ENCODE measurements around the gene TRA2B. TPM values are rescaled to one million over a fixed set of nuclear protein-coding genes. Genes with fewer than 3 reads are reported as not detected.

TRA2B gene
- total RNA-seq (100 to 1,000 TPM; 136 to 235 (median 147) TPM), polyA plus RNA-seq (100 to 1,000 TPM; 101 to 113 (median 110) TPM)
- long read RNA-seq, donor 1, full-length matches to known transcripts, result 58 of 73 reads
- long read RNA-seq, donor 1, partial matches to known transcripts, result 15 of 73 reads
- long read RNA-seq, donor 1, other reads (novel, unspliced or antisense), result 0 of 73 reads
- long read RNA-seq, donor 2, full-length matches to known transcripts, result 34 of 34 reads
- long read RNA-seq, donor 2, partial matches to known transcripts, result 0 of 34 reads
- long read RNA-seq, donor 2, other reads (novel, unspliced or antisense), result 0 of 34 reads

- DNase-seq, result peak; percentile 100
- TF ChIP-seq CTCF (IDR thresholded peaks at IDR 0.05 in 8 of 11, conservative IDR thresholded peaks at IDR 0.05 in 3 of 11) (peak in 8 of 11 experiments; percentile 5 to 65 (median 42)), POLR2A (IDR thresholded peaks at IDR 0.05) (peak; percentile 99 to 100 (median 99)), POLR2AphosphoS5 (IDR thresholded peaks at IDR 0.05) (peak; percentile 100)
- intact Hi-C loops (cut with DNase I; ENCODE audit: low total_unique reads), result loop anchor here (10.0 kb wide), 1 partner anchor 847 kb away; the partner anchor contains the start of gene EIF4A2
- no peaks in the 10 kb centered on the region for H3K9me3 ChIP-seq
- H3K27me3 ChIP-seq (replicated peaks in 1 of 7), result no peaks in the 10 kb centered on the region
- 1 to 3% (median 2%) methylated on average over 36 to 55 of the region's 55 CpGs for WGBS, 5 donors
- peak within 1 kb of the TSS; percentile 61 to 84 (median 68) for H3K4me3 ChIP-seq
- H3K4me1 ChIP-seq, result peaks cover 18 to 45% (median 38%) of the 10 kb centered on the region in 6 donors
- no peaks in the 10 kb centered on the region for H3K36me3 ChIP-seq
- peak within 1 kb of the TSS; percentile 94 to 100 (median 100) for H3K27ac ChIP-seq
These were observed at the start of gene TRA2B for GRCh38 chr3:185937689-185938374. TSS of gene TRA2B (minus strand) at chr3:185938014. CDS start at chr3:185937860, 154 bp downstream.

GRCh38 chr3:185986198-185986777, 48.5 kb upstream of the TRA2B start:
- no peak for DNase-seq
- intact Hi-C loops (cut with DNase I; ENCODE audit: low total_unique reads), result loop anchor here (10.0 kb wide), 1 partner anchor 259 kb away; no protein-coding TSS in a partner anchor
- H3K4me1 ChIP-seq, result peaks cover 2 to 11% (median 7%) of the 10 kb centered on the region in 6 donors
- peaks cover 0 to 31% (median 11%) of the 10 kb centered on the region in 7 donors for H3K27me3 ChIP-seq (replicated peaks in 1 of 7)
- TF ChIP-seq CTCF (IDR thresholded peaks at IDR 0.05 in 8 of 11, conservative IDR thresholded peaks at IDR 0.05 in 3 of 11) (no peak), POLR2A (IDR thresholded peaks at IDR 0.05) (no peak)
- no peak overlapping the region for H3K27ac ChIP-seq
- no peaks in the 10 kb centered on the region for H3K9me3 ChIP-seq
- WGBS, 5 donors, result 88 to 96% (median 89%) methylated on average over 22 to 23 of the region's 23 CpGs
- no peaks in the 10 kb centered on the region for H3K36me3 ChIP-seq
- no peak overlapping the region for H3K4me3 ChIP-seq

- Histone ChIP-seq H3K4me1 (peaks cover 2 to 11% (median 7%) of the 10 kb centered on the region in 6 donors), H3K4me3 (no peak overlapping the region), H3K27me3 (replicated peaks in 1 of 7) (peaks cover 0 to 31% (median 11%) of the 10 kb centered on the region in 7 donors), H3K27ac (no peak overlapping the region), H3K36me3 (no peaks in the 10 kb centered on the region), H3K9me3 (no peaks in the 10 kb centered on the region)
- TF ChIP-seq POLR2AphosphoS5 (IDR thresholded peaks at IDR 0.05), result no peak
- no peak for TF ChIP-seq CTCF (IDR thresholded peaks at IDR 0.05 in 8 of 11, conservative IDR thresholded peaks at IDR 0.05 in 3 of 11)
- TF ChIP-seq POLR2A (IDR thresholded peaks at IDR 0.05), result no peak
- DNase-seq, result no peak
- intact Hi-C loops (cut with DNase I; ENCODE audit: low total_unique reads), result loop anchor here (10.0 kb wide), 1 partner anchor 261 kb away; no protein-coding TSS in a partner anchor
- 28 to 44% (median 41%) methylated on average over 3 of the region's 3 CpGs for WGBS, 5 donors
These were observed 46.4 kb upstream of the TRA2B start for GRCh38 chr3:185984203-185984602.
